K562 (cell line): ENCODE data around the gene ATP6V0A4. TPM values are rescaled to one million over a fixed set of nuclear protein-coding genes. Genes with fewer than 3 reads are reported as not detected.

ENCODE experiments used
- ATAC-seq: fragments of 200-7000 bp; cut with Tn5 transposase; 3 replicates; pipeline ENCODE4 v1.9.1; 2020; ENCODE audit warnings: moderate library complexity
- BruUV-seq: library from RNA; stranded (reverse); fragments of 400-500 nt; replicated peaks from 2 replicates; lab custom pipeline; 2021; lab: Mats Ljungman, UMichigan
- CTCF ChIA-PET: fragments of 300-600 bp; formaldehyde crosslinking; extraction: SDS; loops from one replicate; lab custom pipeline; 2021; ENCODE audit warnings: low intra/inter-chr PET ratio; lab: Yijun Ruan, JAX
- POLR2A ChIA-PET: fragments of 300-600, 350-650 bp; sonication (Branson Sonifier 250); formaldehyde crosslinking; extraction: SDS; loops from one replicate; lab custom pipeline; 2021; ENCODE audit warnings: antibody characterized with exemption, inconsistent platforms; lab: Yijun Ruan, JAX
- DNase-seq, 4 experiments: peaks; one replicate each; pipeline versions ENCODE4 v3.0.0 to v3.0.0-alpha.2; 2011 to 2018; ENCODE audit warnings: low spot score in 3 of 4, mixed read lengths in 3 of 4; ENCODE audit errors: extremely low read depth in 1 of 4
- FAIRE-seq: peaks from 2 replicates; lab custom pipeline; 2011; peaks lifted over from hg19 to GRCh38; lab: Jason Lieb, UNC
- H2AFZ ChIP-seq: 2 replicates; pipeline ENCODE4 v1.6.0; 2011; ENCODE audit warnings: low read depth, low read length, control low read depth, inconsistent platforms
- H3K27ac ChIP-seq: fragments of 200-600 bp; 3 replicates; pipeline ENCODE4 v1.8.0; 2011; ENCODE audit warnings: low read depth, mild to moderate bottlenecking, control low read depth, inconsistent platforms, low read length, moderate library complexity, mixed read lengths; ENCODE audit errors: extremely low read depth
- H3K27me3 ChIP-seq, 2 experiments: fragments of 300-600 bp in 1 of 2; 2 replicates in 1 of 2; 3 replicates in 1 of 2; pipeline versions ENCODE4 v1.6.0 to v1.8.0; 2011; ENCODE audit warnings: inconsistent platforms in 2 of 2, low read length in 2 of 2, mild to moderate bottlenecking in 1 of 2, mixed read lengths in 1 of 2, moderate library complexity in 1 of 2; ENCODE audit not compliant: control insufficient read depth in 2 of 2, insufficient read depth in 2 of 2
- H3K36me3 ChIP-seq: fragments of 300-600 bp; 3 replicates; pipeline ENCODE4 v1.8.0; 2011; ENCODE audit warnings: mild to moderate bottlenecking, low read length, inconsistent platforms; ENCODE audit not compliant: control insufficient read depth, insufficient read depth
- H3K4me1 ChIP-seq, 2 experiments: fragments of 200-600 bp in 1 of 2; replicated peaks in 1 of 2; 2 replicates in 1 of 2; 3 replicates in 1 of 2; pipeline versions ENCODE4 v1.5.1 to v1.8.0; 2011; ENCODE audit warnings: inconsistent platforms in 2 of 2, low read length in 2 of 2, mild to moderate bottlenecking in 1 of 2, mixed read lengths in 1 of 2, moderate library complexity in 1 of 2; ENCODE audit not compliant: control insufficient read depth in 2 of 2, insufficient read depth in 2 of 2
- H3K4me2 ChIP-seq: 2 replicates; pipeline ENCODE4 v1.6.1; 2011; ENCODE audit warnings: low read length, control low read depth, inconsistent platforms, mixed read lengths; ENCODE audit not compliant: insufficient read depth
- H3K4me3 ChIP-seq: fragments of 200-600 bp; sonication (generic), shearing (Covaris generic); 2 replicates; pipeline ENCODE4 v1.5.1; 2016; ENCODE audit warnings: control low read depth, inconsistent platforms
- H3K79me2 ChIP-seq: fragments of 200-600 bp; 3 replicates; pipeline ENCODE4 v1.8.0; 2011; ENCODE audit warnings: low read length, inconsistent platforms; ENCODE audit not compliant: control insufficient read depth, insufficient read depth
- H3K9ac ChIP-seq, 2 experiments: 2 replicates each; pipeline versions ENCODE4 v1.6.0 to v1.6.1; 2011; ENCODE audit warnings: low read depth in 2 of 2, low read length in 2 of 2, control low read depth in 1 of 2, inconsistent platforms in 1 of 2, mild to moderate bottlenecking in 1 of 2, mixed read lengths in 1 of 2; ENCODE audit not compliant: insufficient read depth in 1 of 2
- H3K9me1 ChIP-seq: one replicate; pipeline ENCODE4 v1.6.0; 2011; ENCODE audit warnings: inconsistent platforms, mild to moderate bottlenecking, low read length, moderate library complexity; ENCODE audit not compliant: control insufficient read depth, insufficient read depth
- H3K9me3 ChIP-seq: replicated peaks from 2 replicates; pipeline ENCODE4 v1.5.1; 2011; ENCODE audit warnings: low read depth, low read length, inconsistent platforms; ENCODE audit not compliant: control insufficient read depth, insufficient read depth
- H4K20me1 ChIP-seq: replicated peaks from 2 replicates; pipeline ENCODE4 v1.6.1; 2011; ENCODE audit warnings: low read length, inconsistent platforms, mixed read lengths; ENCODE audit not compliant: control insufficient read depth, insufficient read depth
- AFF1 ChIP-seq, 2 experiments: fragments of 450-650 bp; IDR thresholded peaks; 2 replicates each; pipeline ENCODE4 v1.6.1; 2018; ENCODE audit warnings: mild to moderate bottlenecking in 2 of 2, low read depth in 1 of 2; ENCODE audit not compliant: partially characterized antibody in 2 of 2
- BCL6 ChIP-seq: fragments of 250-450 bp; sonication (Bioruptor Pico); IDR thresholded peaks from 2 replicates; pipeline ENCODE4 v1.4.0; 2020
- CREB3 ChIP-seq: fragments of 450-650 bp; conservative IDR thresholded peaks from 2 replicates; pipeline ENCODE4 v1.6.1; 2016; ENCODE audit warnings: missing genetic modification characterization, low read depth, mild to moderate bottlenecking, missing compliant biosample characterization, moderate library complexity
- DEAF1 ChIP-seq: fragments of 450-650 bp; formaldehyde crosslinking; IDR thresholded peaks from 2 replicates; pipeline ENCODE4 v1.4.0; 2020; ENCODE audit warnings: mild to moderate bottlenecking, moderate library complexity
- FOXM1 ChIP-seq, 2 experiments: fragments of 450-650 bp in 1 of 2; sonication (generic) in 1 of 2; formaldehyde crosslinking in 1 of 2; IDR thresholded peaks; 2 replicates each; pipeline versions ENCODE4 v1.6.1 to v1.9.0; 2017 to 2022; ENCODE audit warnings: low read depth in 2 of 2, mild to moderate bottlenecking in 2 of 2, missing genetic modification reagents in 1 of 2, moderate library complexity in 1 of 2
- GTF2A2 ChIP-seq: IDR thresholded peaks from 2 replicates; pipeline ENCODE4 v1.6.1; 2016; ENCODE audit warnings: mild to moderate bottlenecking, missing genetic modification characterization, missing compliant biosample characterization
- HDAC8 ChIP-seq: fragments of 450-650 bp; IDR thresholded peaks from 2 replicates; pipeline ENCODE4 v1.6.1; 2016; ENCODE audit warnings: mild to moderate bottlenecking, missing genetic modification characterization, moderate library complexity, missing compliant biosample characterization
- NR2F6 ChIP-seq: fragments of 450-650 bp; formaldehyde crosslinking; IDR thresholded peaks from 2 replicates; pipeline ENCODE4 v1.4.0; 2020; ENCODE audit warnings: mild to moderate bottlenecking
- PHTF2 ChIP-seq: fragments of 250-450 bp; sonication (Bioruptor Pico); IDR thresholded peaks from 2 replicates; pipeline ENCODE4 v1.5.0; 2021; ENCODE audit warnings: mild to moderate bottlenecking
- SAFB2 ChIP-seq: fragments of 200-400 bp; formaldehyde crosslinking; IDR thresholded peaks from 2 replicates; pipeline ENCODE4 v1.6.1; 2018; ENCODE audit warnings: borderline replicate concordance, low read length, low read depth, moderate library complexity; ENCODE audit not compliant: severe bottlenecking
- SLC30A9 ChIP-seq: fragments of 250-450 bp; sonication (Bioruptor Pico); IDR thresholded peaks from 2 replicates; pipeline ENCODE4 v1.8.0; 2022; ENCODE audit warnings: mild to moderate bottlenecking, moderate library complexity
- ZNF124 ChIP-seq: sonication (generic); formaldehyde crosslinking; IDR thresholded peaks from 2 replicates; pipeline ENCODE4 v1.8.1; 2022; ENCODE audit warnings: missing genetic modification reagents
- ZNF280B ChIP-seq: fragments of 250-450 bp; sonication (Bioruptor Pico); IDR thresholded peaks from 2 replicates; pipeline ENCODE4 v1.5.1; 2021; ENCODE audit warnings: mild to moderate bottlenecking
- ZNF764 ChIP-seq: fragments of 250-450 bp; sonication (Bioruptor Pico); IDR thresholded peaks from 2 replicates; pipeline ENCODE4 v1.4.0; 2020; ENCODE audit warnings: low read depth, mild to moderate bottlenecking, moderate library complexity
- ZNF77 ChIP-seq: fragments of 250-450 bp; sonication (Bioruptor Pico); IDR thresholded peaks from 2 replicates; pipeline ENCODE4 v1.5.0; 2020
- WGBS: fragments of 100-300 bp; shearing (Covaris generic); methylation state at CpG from one replicate; pipeline ENCODE4 v1.1.6; 2016; ENCODE audit warnings: low coverage, mixed read lengths; ENCODE audit not compliant: insufficient coverage; ENCODE audit errors: missing lambda C conversion rate; 5-methylcytosine and 5-hydroxymethylcytosine counted together
- in situ Hi-C: fragments of 300-500 bp; cut with MboI; formaldehyde crosslinking; loops from 4 replicates; pipeline ENCODE4 v1.15.0; 2018; ENCODE audit warnings: inconsistent platforms, mixed read lengths
- intact Hi-C: fragments of 100-400 bp; cut with micrococcal nuclease; formaldehyde crosslinking; loops from 2 replicates; pipeline ENCODE4 v1.14.2; 2022
- polyA plus RNA-seq, 8 experiments: library from polyadenylated mRNA; depleted of rRNA in 4 of 8; stranded (reverse) in 5 of 8; unstranded in 3 of 8; fragments of >200 nt; fragmentation: Nextera tagmentation in 2 of 8; fragmentation: Illumina TruSeq in 1 of 8; extraction: Ambion mirVana in 2 of 8; extraction: Trizol in 1 of 8; gene quantifications; 2 replicates each; pipeline versions ENCODE4 v1.2.1 to v1.2.3, GENCODE V29; 2011 to 2014; ENCODE audit warnings: inconsistent platforms in 1 of 8, missing spikeins in 1 of 8
- total RNA-seq, 7 experiments: library from RNA; depleted of rRNA in 6 of 7; stranded (reverse); fragments of >200 nt in 6 of 7; fragmentation: Illumina TruSeq in 2 of 7; extraction: Trizol in 2 of 7; gene quantifications; 2 replicates each; pipeline versions ENCODE4 v1.2.1 to v1.2.3, GENCODE V29; 2011 to 2021; ENCODE audit warnings: low replicate concordance in 1 of 7

Gene ATP6V0A4
- total and polyA plus RNA-seq, 9 of the 15 experiments (the other 6 are each of a cell fraction or from before 2014, with no cell fraction given) = 0.03 TPM; not detected in 8

DNA sequence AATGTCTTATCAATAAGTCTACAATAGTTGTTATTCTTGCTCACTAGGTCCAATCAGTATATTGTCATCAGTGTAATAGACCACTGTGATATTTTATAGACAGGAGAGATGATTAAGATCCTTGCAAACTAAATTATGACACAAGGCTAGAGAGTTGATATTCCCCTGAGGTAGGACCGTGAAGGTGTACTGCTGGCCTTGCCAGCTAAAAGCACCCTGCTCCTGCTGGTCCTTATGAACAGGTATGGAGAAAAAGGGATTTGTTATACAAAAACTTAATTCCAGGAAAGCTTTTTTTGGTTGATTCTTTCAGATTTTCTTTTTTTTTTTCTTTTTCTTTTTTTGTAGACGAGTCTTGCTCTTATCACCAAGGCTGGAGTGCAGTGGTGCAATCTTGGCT, 17.0 kb downstream of the ATP6V0A4 start:
- no peaks in the 10 kb centered on the region for H3K79me2 ChIP-seq
- DNase-seq (no peak), FAIRE-seq (no peak), ATAC-seq (no peak)
- no peaks in the 10 kb centered on the region for H3K4me1 ChIP-seq
- H2AFZ ChIP-seq = no peak overlapping the region
- ChIA-PET POLR2A (interaction anchor here (0.6 kb wide), 1 partner anchor 91 kb away, joined by 3 read pairs; no protein-coding TSS in a partner anchor), CTCF (no interaction called here)
- in situ Hi-C loops = no loop called here
- intact Hi-C loops = no loop called here
- H3K27me3 ChIP-seq = peaks cover 10 to 21% of the 10 kb centered on the region in 2 experiments; a peak in 4 of 5 replicates
- no peaks in the 10 kb centered on the region for H3K9me1 ChIP-seq
- no peaks in the 10 kb centered on the region for H3K36me3 ChIP-seq
- H3K4me3 ChIP-seq = no peak overlapping the region
- no peaks in the 10 kb centered on the region for H4K20me1 ChIP-seq
- H3K27ac ChIP-seq = no peak overlapping the region
- no peak overlapping the region for H3K4me2 ChIP-seq
- 4% methylated on average over 2 of the region's 2 CpGs for WGBS
- BruUV-seq = no TSS peak
- H3K9ac ChIP-seq = no peak overlapping the region
- no peaks in the 10 kb centered on the region for H3K9me3 ChIP-seq
- TF ChIP-seq ZNF280B (CRISPR knock-in tag) = no peak
- no peak for TF ChIP-seq HDAC8 (tag)
- no peak for TF ChIP-seq FOXM1 (IDR thresholded peaks at IDR 0.05; ENCODE audit: low read depth)
- no peak for TF ChIP-seq FOXM1 (CRISPR knock-in tag; IDR thresholded peaks at IDR 0.05; ENCODE audit: low read depth)
- TF ChIP-seq SAFB2 = no peak
- no peak for TF ChIP-seq ZNF764
- no peak for TF ChIP-seq CREB3 (tag)
- no peak for TF ChIP-seq GTF2A2 (tag)
- TF ChIP-seq DEAF1 (CRISPR knock-in tag) = no peak
- TF ChIP-seq AFF1 (IDR thresholded peaks at IDR 0.05; ENCODE audit: low read depth in 1 of 2, partially characterized antibody in 2 of 2) = no peak
- TF ChIP-seq SLC30A9 = no peak
- TF ChIP-seq ZNF77 = no peak
- TF ChIP-seq BCL6 = no peak
- TF ChIP-seq NR2F6 = no peak
- TF ChIP-seq ZNF124 (CRISPR knock-in tag) = no peak
- no peak for TF ChIP-seq PHTF2
